ENCODE measurements around the gene CTIF. TPM values are rescaled to one million over a fixed set of nuclear protein-coding genes. Genes with fewer than 3 reads are reported as not detected.

CTIF gene
- total and polyA plus RNA-seq, 4 donors, result 10.6 to 26.7 (median 12.3) TPM

DNA sequence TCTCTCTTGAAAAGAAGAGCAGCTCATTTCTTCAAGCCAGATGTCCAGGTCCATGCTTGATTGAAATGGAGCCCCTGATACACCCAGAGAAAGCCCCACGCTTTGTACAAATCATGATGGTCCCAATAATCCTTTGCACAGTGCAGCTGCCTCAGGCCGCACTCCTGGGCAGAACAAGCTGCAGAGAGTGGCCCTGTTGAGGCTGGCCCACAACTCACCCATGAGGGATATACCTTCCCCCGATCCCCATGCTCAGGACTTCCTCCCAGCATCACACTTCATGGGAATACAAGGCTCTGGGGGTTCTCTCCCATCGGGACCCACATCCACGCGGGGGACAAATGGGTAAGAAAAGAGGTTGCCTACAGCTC, 181.8 kb downstream of the CTIF start:
- no peak overlapping the region for H3K4me3 ChIP-seq (ENCODE audit: low read depth in 1 of 3, low read length in 3 of 3)

DNA sequence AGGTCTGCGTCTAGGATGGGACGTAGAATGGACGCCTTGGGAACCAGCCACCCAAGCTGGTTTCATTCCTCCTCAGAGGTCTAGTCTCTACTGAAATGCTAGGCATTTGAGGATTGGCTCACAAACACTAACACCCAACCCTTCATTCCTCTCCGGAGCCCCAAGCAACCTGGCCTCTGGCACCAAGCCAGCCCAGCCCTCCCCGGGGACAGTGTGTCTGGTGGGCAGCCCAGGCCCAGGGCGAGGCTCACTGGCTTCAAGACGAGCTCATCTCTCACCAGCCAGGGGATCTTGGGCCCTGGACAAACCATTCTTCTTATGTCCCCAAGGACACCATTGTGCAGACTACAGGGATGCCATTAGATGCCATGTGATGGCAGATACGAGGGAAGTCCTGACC, 182.5 kb downstream of the CTIF start:
- Histone ChIP-seq H3K9me3 (ENCODE audit: control insufficient read depth in 4 of 4, low read length in 3 of 4) (no peaks in the 10 kb centered on the region), H3K4me1 (ENCODE audit: control insufficient read depth in 4 of 4, insufficient read depth in 4 of 4, low read length in 3 of 4) (no peaks in the 10 kb centered on the region), H3K27ac (ENCODE audit: low read depth in 1 of 2, low read length in 2 of 2) (no peak overlapping the region), H3K9ac (ENCODE audit: low read depth in 1 of 2, low read length in 2 of 2) (no peak overlapping the region), H3K4me3 (ENCODE audit: low read depth in 1 of 3, low read length in 3 of 3) (no peak overlapping the region), H3K36me3 (ENCODE audit: control insufficient read depth in 4 of 4, insufficient read depth in 3 of 4, low read depth in 1 of 4, low read length in 3 of 4) (peaks cover 0 to 13% (median under 1%) of the 10 kb centered on the region in 4 donors), H3K27me3 (ENCODE audit: control insufficient read depth in 4 of 4, insufficient read depth in 4 of 4, low read length in 3 of 4) (no peaks in the 10 kb centered on the region)
- WGBS, result 83% methylated on average over 8 of the region's 8 CpGs
- DNase-seq (ENCODE audit: low spot score), result no peak
- TF ChIP-seq FOXA2 (IDR thresholded peaks at IDR 0.05) (no peak), FOXA1 (IDR thresholded peaks at IDR 0.05) (no peak), HNF4A (conservative IDR thresholded peaks at IDR 0.05) (no peak), RAD21 (IDR thresholded peaks at IDR 0.05) (no peak)
- TF ChIP-seq, protein P1, sequence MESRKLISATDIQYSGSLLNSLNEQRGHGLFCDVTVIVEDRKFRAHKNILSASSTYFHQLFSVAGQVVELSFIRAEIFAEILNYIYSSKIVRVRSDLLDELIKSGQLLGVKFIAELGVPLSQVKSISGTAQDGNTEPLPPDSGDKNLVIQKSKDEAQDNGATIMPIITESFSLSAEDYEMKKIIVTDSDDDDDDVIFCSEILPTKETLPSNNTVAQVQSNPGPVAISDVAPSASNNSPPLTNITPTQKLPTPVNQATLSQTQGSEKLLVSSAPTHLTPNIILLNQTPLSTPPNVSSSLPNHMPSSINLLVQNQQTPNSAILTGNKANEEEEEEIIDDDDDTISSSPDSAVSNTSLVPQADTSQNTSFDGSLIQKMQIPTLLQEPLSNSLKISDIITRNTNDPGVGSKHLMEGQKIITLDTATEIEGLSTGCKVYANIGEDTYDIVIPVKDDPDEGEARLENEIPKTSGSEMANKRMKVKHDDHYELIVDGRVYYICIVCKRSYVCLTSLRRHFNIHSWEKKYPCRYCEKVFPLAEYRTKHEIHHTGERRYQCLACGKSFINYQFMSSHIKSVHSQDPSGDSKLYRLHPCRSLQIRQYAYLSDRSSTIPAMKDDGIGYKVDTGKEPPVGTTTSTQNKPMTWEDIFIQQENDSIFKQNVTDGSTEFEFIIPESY (IDR thresholded peaks at IDR 0.05), result no peak
- TF ChIP-seq, protein P2, sequence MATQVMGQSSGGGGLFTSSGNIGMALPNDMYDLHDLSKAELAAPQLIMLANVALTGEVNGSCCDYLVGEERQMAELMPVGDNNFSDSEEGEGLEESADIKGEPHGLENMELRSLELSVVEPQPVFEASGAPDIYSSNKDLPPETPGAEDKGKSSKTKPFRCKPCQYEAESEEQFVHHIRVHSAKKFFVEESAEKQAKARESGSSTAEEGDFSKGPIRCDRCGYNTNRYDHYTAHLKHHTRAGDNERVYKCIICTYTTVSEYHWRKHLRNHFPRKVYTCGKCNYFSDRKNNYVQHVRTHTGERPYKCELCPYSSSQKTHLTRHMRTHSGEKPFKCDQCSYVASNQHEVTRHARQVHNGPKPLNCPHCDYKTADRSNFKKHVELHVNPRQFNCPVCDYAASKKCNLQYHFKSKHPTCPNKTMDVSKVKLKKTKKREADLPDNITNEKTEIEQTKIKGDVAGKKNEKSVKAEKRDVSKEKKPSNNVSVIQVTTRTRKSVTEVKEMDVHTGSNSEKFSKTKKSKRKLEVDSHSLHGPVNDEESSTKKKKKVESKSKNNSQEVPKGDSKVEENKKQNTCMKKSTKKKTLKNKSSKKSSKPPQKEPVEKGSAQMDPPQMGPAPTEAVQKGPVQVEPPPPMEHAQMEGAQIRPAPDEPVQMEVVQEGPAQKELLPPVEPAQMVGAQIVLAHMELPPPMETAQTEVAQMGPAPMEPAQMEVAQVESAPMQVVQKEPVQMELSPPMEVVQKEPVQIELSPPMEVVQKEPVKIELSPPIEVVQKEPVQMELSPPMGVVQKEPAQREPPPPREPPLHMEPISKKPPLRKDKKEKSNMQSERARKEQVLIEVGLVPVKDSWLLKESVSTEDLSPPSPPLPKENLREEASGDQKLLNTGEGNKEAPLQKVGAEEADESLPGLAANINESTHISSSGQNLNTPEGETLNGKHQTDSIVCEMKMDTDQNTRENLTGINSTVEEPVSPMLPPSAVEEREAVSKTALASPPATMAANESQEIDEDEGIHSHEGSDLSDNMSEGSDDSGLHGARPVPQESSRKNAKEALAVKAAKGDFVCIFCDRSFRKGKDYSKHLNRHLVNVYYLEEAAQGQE (IDR thresholded peaks at IDR 0.05), result no peak

More for the DNA sequence above, 181.8 kb downstream of the CTIF start:
- Histone ChIP-seq H3K4me1 (ENCODE audit: control insufficient read depth in 4 of 4, insufficient read depth in 4 of 4, low read length in 3 of 4) (no peaks in the 10 kb centered on the region), H3K36me3 (ENCODE audit: control insufficient read depth in 4 of 4, insufficient read depth in 3 of 4, low read depth in 1 of 4, low read length in 3 of 4) (peaks cover 0 to 13% (median under 1%) of the 10 kb centered on the region in 4 donors), H3K27ac (ENCODE audit: low read depth in 1 of 2, low read length in 2 of 2) (no peak overlapping the region), H3K9me3 (ENCODE audit: control insufficient read depth in 4 of 4, low read length in 3 of 4) (no peaks in the 10 kb centered on the region), H3K27me3 (ENCODE audit: control insufficient read depth in 4 of 4, insufficient read depth in 4 of 4, low read length in 3 of 4) (no peaks in the 10 kb centered on the region), H3K9ac (ENCODE audit: low read depth in 1 of 2, low read length in 2 of 2) (no peak overlapping the region)
- DNase-seq (ENCODE audit: low spot score), result no peak
- no peak for TF ChIP-seq HNF4G (IDR thresholded peaks at IDR 0.05)
- TF ChIP-seq, protein P3, sequence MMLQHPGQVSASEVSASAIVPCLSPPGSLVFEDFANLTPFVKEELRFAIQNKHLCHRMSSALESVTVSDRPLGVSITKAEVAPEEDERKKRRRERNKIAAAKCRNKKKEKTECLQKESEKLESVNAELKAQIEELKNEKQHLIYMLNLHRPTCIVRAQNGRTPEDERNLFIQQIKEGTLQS (IDR thresholded peaks at IDR 0.05), result no peak
- no peak for TF ChIP-seq FOXA2 (IDR thresholded peaks at IDR 0.05)
- no peak for TF ChIP-seq SP1 (IDR thresholded peaks at IDR 0.05)
- no peak for TF ChIP-seq HNF4A (conservative IDR thresholded peaks at IDR 0.05)
- no peak for TF ChIP-seq RAD21 (IDR thresholded peaks at IDR 0.05)
- TF ChIP-seq, protein P2 (IDR thresholded peaks at IDR 0.05), result no peak
- no peak for TF ChIP-seq NR2F2 (IDR thresholded peaks at IDR 0.05)
- TF ChIP-seq JUND (IDR thresholded peaks at IDR 0.05), result no peak
- TF ChIP-seq YY1 (IDR thresholded peaks at IDR 0.05), result no peak
- no peak for TF ChIP-seq FOXA1 (IDR thresholded peaks at IDR 0.05)
- TF ChIP-seq, protein P1 (IDR thresholded peaks at IDR 0.05), result no peak
- TF ChIP-seq GABPA (IDR thresholded peaks at IDR 0.05 in 1 of 2, conservative IDR thresholded peaks at IDR 0.05 in 1 of 2), result no peak
- TF ChIP-seq, protein P4, sequence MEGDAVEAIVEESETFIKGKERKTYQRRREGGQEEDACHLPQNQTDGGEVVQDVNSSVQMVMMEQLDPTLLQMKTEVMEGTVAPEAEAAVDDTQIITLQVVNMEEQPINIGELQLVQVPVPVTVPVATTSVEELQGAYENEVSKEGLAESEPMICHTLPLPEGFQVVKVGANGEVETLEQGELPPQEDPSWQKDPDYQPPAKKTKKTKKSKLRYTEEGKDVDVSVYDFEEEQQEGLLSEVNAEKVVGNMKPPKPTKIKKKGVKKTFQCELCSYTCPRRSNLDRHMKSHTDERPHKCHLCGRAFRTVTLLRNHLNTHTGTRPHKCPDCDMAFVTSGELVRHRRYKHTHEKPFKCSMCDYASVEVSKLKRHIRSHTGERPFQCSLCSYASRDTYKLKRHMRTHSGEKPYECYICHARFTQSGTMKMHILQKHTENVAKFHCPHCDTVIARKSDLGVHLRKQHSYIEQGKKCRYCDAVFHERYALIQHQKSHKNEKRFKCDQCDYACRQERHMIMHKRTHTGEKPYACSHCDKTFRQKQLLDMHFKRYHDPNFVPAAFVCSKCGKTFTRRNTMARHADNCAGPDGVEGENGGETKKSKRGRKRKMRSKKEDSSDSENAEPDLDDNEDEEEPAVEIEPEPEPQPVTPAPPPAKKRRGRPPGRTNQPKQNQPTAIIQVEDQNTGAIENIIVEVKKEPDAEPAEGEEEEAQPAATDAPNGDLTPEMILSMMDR (IDR thresholded peaks at IDR 0.05; ENCODE audit: low read depth, low read length, missing input control), result no peak
- no peak for TF ChIP-seq TAF1 (conservative IDR thresholded peaks at IDR 0.05)
- TF ChIP-seq RXRA (IDR thresholded peaks at IDR 0.05), result no peak
- 98% methylated on average over 6 of the region's 6 CpGs for WGBS

All from liver (tissue), 9 donors.